ENCODE data around the gene ARPC5. TPM values are rescaled to one million over a fixed set of nuclear protein-coding genes. Genes with fewer than 3 reads are reported as not detected.

The ARPC5 gene
- total and polyA plus RNA-seq, 2 donors from 2014 or later: 75.9 to 107 TPM

DNA sequence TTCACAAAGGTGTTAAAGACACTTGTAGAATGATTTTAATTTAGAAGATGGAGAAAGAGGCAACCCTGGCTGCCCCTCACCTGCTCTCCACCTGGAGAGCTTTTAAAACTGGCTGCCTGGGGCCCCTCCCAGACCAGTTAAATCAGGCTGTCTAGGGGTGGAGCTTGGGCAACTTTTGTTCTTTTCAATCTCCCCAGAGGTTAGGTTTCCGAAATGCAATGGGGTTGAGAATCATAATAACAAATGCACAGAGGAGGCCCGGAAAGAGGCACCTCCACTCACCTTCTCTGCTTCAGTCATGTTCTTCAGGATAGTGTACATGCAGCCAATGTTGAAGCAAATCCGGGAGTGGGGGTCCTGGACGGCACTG lies 45.7 kb downstream of the ARPC5 start:
- TF ChIP-seq, protein P1, sequence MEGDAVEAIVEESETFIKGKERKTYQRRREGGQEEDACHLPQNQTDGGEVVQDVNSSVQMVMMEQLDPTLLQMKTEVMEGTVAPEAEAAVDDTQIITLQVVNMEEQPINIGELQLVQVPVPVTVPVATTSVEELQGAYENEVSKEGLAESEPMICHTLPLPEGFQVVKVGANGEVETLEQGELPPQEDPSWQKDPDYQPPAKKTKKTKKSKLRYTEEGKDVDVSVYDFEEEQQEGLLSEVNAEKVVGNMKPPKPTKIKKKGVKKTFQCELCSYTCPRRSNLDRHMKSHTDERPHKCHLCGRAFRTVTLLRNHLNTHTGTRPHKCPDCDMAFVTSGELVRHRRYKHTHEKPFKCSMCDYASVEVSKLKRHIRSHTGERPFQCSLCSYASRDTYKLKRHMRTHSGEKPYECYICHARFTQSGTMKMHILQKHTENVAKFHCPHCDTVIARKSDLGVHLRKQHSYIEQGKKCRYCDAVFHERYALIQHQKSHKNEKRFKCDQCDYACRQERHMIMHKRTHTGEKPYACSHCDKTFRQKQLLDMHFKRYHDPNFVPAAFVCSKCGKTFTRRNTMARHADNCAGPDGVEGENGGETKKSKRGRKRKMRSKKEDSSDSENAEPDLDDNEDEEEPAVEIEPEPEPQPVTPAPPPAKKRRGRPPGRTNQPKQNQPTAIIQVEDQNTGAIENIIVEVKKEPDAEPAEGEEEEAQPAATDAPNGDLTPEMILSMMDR (IDR thresholded peaks at IDR 0.05; ENCODE audit: borderline replicate concordance, extremely low read depth, insufficient read depth): no peak
- no peaks in the 10 kb centered on the region for H3K36me3 ChIP-seq (ENCODE audit: control insufficient read depth in 2 of 3, insufficient read depth in 3 of 3, low read length in 3 of 3)
- H3K4me1 ChIP-seq (ENCODE audit: control insufficient read depth in 2 of 3, insufficient read depth in 2 of 3, low read depth in 1 of 3, low read length in 3 of 3): no peaks in the 10 kb centered on the region
- H3K9ac ChIP-seq (ENCODE audit: low read length in 3 of 3): no peak overlapping the region
- H3K4me3 ChIP-seq (ENCODE audit: low read length in 3 of 3): no peak overlapping the region
- no peak for FAIRE-seq
- H3K9me3 ChIP-seq (ENCODE audit: control insufficient read depth in 2 of 3, insufficient read depth in 1 of 3, low read length in 3 of 3): no peaks in the 10 kb centered on the region
- H3K27me3 ChIP-seq (ENCODE audit: control insufficient read depth, insufficient read depth, low read length): no peaks in the 10 kb centered on the region
- no peak for DNase-seq
- H3K27ac ChIP-seq (ENCODE audit: low read depth in 2 of 2, low read length in 2 of 2): peak overlapping the region in 1 of 2 donors; percentile 48
- intact Hi-C loops (cut with DNase I): no loop called here

DNA sequence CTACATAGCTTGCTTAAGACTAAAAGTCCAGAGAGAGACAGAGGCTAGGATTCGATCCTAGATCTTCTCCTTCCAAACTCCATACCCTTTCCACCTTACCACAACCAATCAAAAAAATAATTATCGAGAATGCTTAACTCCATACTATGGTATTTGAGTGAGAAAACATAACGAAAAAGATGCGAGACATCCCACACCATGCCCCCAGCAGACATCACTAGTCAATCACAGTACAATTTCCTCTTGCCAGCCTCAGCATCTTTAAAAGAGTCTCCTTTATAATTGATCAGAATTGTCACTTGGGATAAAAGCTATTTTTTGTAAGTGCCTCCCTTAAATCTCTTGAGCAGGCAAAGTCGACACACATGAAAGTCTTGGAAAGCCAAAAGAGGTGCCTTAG lies 46.2 kb downstream of the ARPC5 start:
- no peak for DNase-seq
- intact Hi-C loops (cut with DNase I): no loop called here
- no peaks in the 10 kb centered on the region for H3K4me1 ChIP-seq (ENCODE audit: control insufficient read depth in 2 of 3, insufficient read depth in 2 of 3, low read depth in 1 of 3, low read length in 3 of 3)
- H3K9ac ChIP-seq (ENCODE audit: low read length in 3 of 3): no peak overlapping the region
- TF ChIP-seq, protein P1 (IDR thresholded peaks at IDR 0.05; ENCODE audit: borderline replicate concordance, extremely low read depth, insufficient read depth): no peak
- H3K27ac ChIP-seq (ENCODE audit: low read depth in 2 of 2, low read length in 2 of 2): no peak overlapping the region
- H3K9me3 ChIP-seq (ENCODE audit: control insufficient read depth in 2 of 3, insufficient read depth in 1 of 3, low read length in 3 of 3): no peaks in the 10 kb centered on the region
- H3K36me3 ChIP-seq (ENCODE audit: control insufficient read depth in 2 of 3, insufficient read depth in 3 of 3, low read length in 3 of 3): no peaks in the 10 kb centered on the region
- no peak for FAIRE-seq
- no peaks in the 10 kb centered on the region for H3K27me3 ChIP-seq (ENCODE audit: control insufficient read depth, insufficient read depth, low read length)
- H3K4me3 ChIP-seq (ENCODE audit: low read length in 3 of 3): no peak overlapping the region

DNA sequence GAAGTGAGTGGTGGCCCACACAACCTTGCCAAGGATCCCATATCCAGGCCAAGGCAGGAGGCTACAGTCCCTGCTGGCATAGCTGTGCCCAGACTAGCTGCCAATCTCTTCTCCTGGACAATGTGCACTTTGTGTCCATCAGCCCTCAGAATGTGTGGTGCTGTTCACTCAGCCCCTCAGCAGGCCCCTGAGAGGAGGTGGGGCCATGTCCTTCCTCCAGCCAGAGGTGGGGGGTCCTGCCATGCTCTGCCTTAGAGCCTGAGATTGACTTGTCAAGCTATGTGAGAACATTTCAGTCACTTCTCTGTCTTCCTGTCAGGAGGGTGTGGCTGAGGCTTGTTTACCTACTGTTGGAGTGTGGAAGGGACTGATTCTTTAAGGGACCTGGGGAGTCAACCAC lies 46.8 kb downstream of the ARPC5 start:
- no peak for FAIRE-seq
- Histone ChIP-seq H3K9ac (ENCODE audit: low read length in 3 of 3) (no peak overlapping the region), H3K4me1 (ENCODE audit: control insufficient read depth in 2 of 3, insufficient read depth in 2 of 3, low read depth in 1 of 3, low read length in 3 of 3) (no peaks in the 10 kb centered on the region), H3K36me3 (ENCODE audit: control insufficient read depth in 2 of 3, insufficient read depth in 3 of 3, low read length in 3 of 3) (no peaks in the 10 kb centered on the region), H3K4me3 (ENCODE audit: low read length in 3 of 3) (no peak overlapping the region), H3K9me3 (ENCODE audit: control insufficient read depth in 2 of 3, insufficient read depth in 1 of 3, low read length in 3 of 3) (no peaks in the 10 kb centered on the region), H3K27ac (ENCODE audit: low read depth in 2 of 2, low read length in 2 of 2) (no peak overlapping the region), H3K27me3 (ENCODE audit: control insufficient read depth, insufficient read depth, low read length) (no peaks in the 10 kb centered on the region)
- TF ChIP-seq, protein P1 (IDR thresholded peaks at IDR 0.05; ENCODE audit: borderline replicate concordance, extremely low read depth, insufficient read depth): no peak
- intact Hi-C loops (cut with DNase I): no loop called here
- no peak for DNase-seq

DNA sequence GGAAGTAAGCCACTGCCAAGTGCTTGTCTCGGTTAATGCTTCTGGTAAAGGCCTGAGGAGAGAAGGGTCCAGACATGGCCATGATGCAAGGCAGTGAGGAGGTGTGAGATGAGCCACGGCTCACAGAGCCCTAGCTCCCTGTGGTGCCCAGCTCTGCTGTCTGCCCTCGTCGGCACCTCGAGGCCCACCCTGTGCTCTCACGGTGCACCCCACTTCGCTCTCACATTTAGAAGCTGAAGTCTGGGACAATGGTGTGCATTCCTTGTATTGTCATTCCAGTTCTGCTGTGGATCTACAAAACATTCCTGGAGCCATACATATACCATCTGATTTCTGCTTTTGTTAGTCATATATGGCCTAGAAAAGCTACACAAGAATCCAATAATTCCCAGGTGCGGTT lies 48.7 kb downstream of the ARPC5 start:
- H3K4me1 ChIP-seq (ENCODE audit: control insufficient read depth in 2 of 3, insufficient read depth in 2 of 3, low read depth in 1 of 3, low read length in 3 of 3): no peaks in the 10 kb centered on the region
- no peaks in the 10 kb centered on the region for H3K27me3 ChIP-seq (ENCODE audit: control insufficient read depth, insufficient read depth, low read length)
- TF ChIP-seq, protein P1 (IDR thresholded peaks at IDR 0.05; ENCODE audit: borderline replicate concordance, extremely low read depth, insufficient read depth): no peak
- DNase-seq (no peak), FAIRE-seq (no peak)
- H3K36me3 ChIP-seq (ENCODE audit: control insufficient read depth in 2 of 3, insufficient read depth in 3 of 3, low read length in 3 of 3): no peaks in the 10 kb centered on the region
- H3K27ac ChIP-seq (ENCODE audit: low read depth in 2 of 2, low read length in 2 of 2): no peak overlapping the region
- no peaks in the 10 kb centered on the region for H3K9me3 ChIP-seq (ENCODE audit: control insufficient read depth in 2 of 3, insufficient read depth in 1 of 3, low read length in 3 of 3)
- H3K4me3 ChIP-seq (ENCODE audit: low read length in 3 of 3): no peak overlapping the region
- intact Hi-C loops (cut with DNase I): no loop called here
- no peak overlapping the region for H3K9ac ChIP-seq (ENCODE audit: low read length in 3 of 3)
